MCF 10A (cell line): ENCODE measurements around the gene LRMDA. TPM values are rescaled to one million over a fixed set of nuclear protein-coding genes. Genes with fewer than 3 reads are reported as not detected.

Experiments used
- BruUV-seq: library from RNA; stranded (reverse); fragments of 400-500 nt; replicated peaks from 2 replicates; lab custom pipeline; 2021; lab: Mats Ljungman, UMichigan
- CTCF ChIA-PET: fragments of 300-600 bp; sonication (Branson Sonifier 250); formaldehyde crosslinking; extraction: SDS; loops from one replicate; lab custom pipeline; 2021; ENCODE audit warnings: antibody characterized with exemption, inconsistent platforms; lab: Yijun Ruan, JAX
- POLR2A ChIA-PET: fragments of 300-600, 350-650 bp; sonication (Branson Sonifier 250); formaldehyde crosslinking; extraction: SDS; loops from one replicate; lab custom pipeline; 2020; ENCODE audit warnings: antibody characterized with exemption, inconsistent platforms; lab: Yijun Ruan, JAX
- DNase-seq: peaks from one replicate; pipeline ENCODE4 v3.0.0-alpha.2; 2018; ENCODE audit not compliant: unreplicated experiment
- H3K27ac Mint-ChIP-seq: one replicate; pipeline ENCODE4 v1.8.0; 2022; ENCODE audit warnings: mild to moderate bottlenecking, low read depth, mixed read lengths; ENCODE audit not compliant: unreplicated experiment
- H3K27me3 Mint-ChIP-seq: one replicate; pipeline ENCODE4 v1.8.0; 2022; ENCODE audit warnings: mixed read lengths; ENCODE audit not compliant: insufficient read depth, unreplicated experiment
- H3K36me3 Mint-ChIP-seq: one replicate; pipeline ENCODE4 v1.8.0; 2022; ENCODE audit warnings: mild to moderate bottlenecking, moderate library complexity, mixed read lengths; ENCODE audit not compliant: insufficient read depth, unreplicated experiment
- H3K4me1 Mint-ChIP-seq: one replicate; pipeline ENCODE4 v1.8.0; 2022; ENCODE audit warnings: mixed read lengths; ENCODE audit not compliant: insufficient read depth, unreplicated experiment
- H3K4me3 Mint-ChIP-seq: one replicate; pipeline ENCODE4 v1.8.0; 2022; ENCODE audit warnings: mild to moderate bottlenecking, moderate library complexity, mixed read lengths; ENCODE audit not compliant: unreplicated experiment
- H3K9me3 Mint-ChIP-seq: one replicate; pipeline ENCODE4 v1.8.0; 2022; ENCODE audit warnings: mixed read lengths; ENCODE audit not compliant: unreplicated experiment
- CTCF ChIP-seq: fragments of 200-600 bp; IDR thresholded peaks from one replicate; pipeline ENCODE4 v1.8.0; 2022; ENCODE audit warnings: antibody characterized with exemption, mild to moderate bottlenecking; ENCODE audit not compliant: unreplicated experiment
- intact Hi-C: fragments of 100-400 bp; cut with micrococcal nuclease; formaldehyde crosslinking; loops from 2 replicates; pipeline ENCODE4 v1.14.1; 2022
- total RNA-seq: library from RNA; stranded (reverse); gene quantifications from 2 replicates; pipeline ENCODE4 v1.2.3, GENCODE V29; 2022

The LRMDA gene
- total RNA-seq, 1 experiment from 2014 or later: not detected

GRCh38 chr10:76197293-76197692, 765.9 kb downstream of the LRMDA start:
- intact Hi-C loops: no loop called here
- BruUV-seq: no TSS peak

GRCh38 chr10:76198287-76199035, 767.0 kb downstream of the LRMDA start:
- H3K36me3 Mint-ChIP-seq: no peaks in the 10 kb centered on the region

More at GRCh38 chr10:76197293-76197692, 765.9 kb downstream of the LRMDA start:
- TF ChIP-seq CTCF: no peak
- ChIA-PET POLR2A (no interaction called here), CTCF (no interaction called here)
- no peaks in the 10 kb centered on the region for H3K4me1 Mint-ChIP-seq
- no peaks in the 10 kb centered on the region for H3K9me3 Mint-ChIP-seq
- DNase-seq: no peak
- no peaks in the 10 kb centered on the region for H3K36me3 Mint-ChIP-seq
- no peaks in the 10 kb centered on the region for H3K27me3 Mint-ChIP-seq
- no peak overlapping the region for H3K27ac Mint-ChIP-seq
- H3K4me3 Mint-ChIP-seq: no peak overlapping the region

GRCh38 chr10:76201962-76202361, 770.5 kb downstream of the LRMDA start:
- H3K4me1 Mint-ChIP-seq: no peaks in the 10 kb centered on the region
- H3K27me3 Mint-ChIP-seq: no peaks in the 10 kb centered on the region
- no peak overlapping the region for H3K27ac Mint-ChIP-seq
- H3K36me3 Mint-ChIP-seq: no peaks in the 10 kb centered on the region
- no peak for TF ChIP-seq CTCF
- CTCF ChIA-PET: no interaction called here
- no TSS peak for BruUV-seq
- H3K4me3 Mint-ChIP-seq: no peak overlapping the region
- no peak for DNase-seq
- H3K9me3 Mint-ChIP-seq: no peaks in the 10 kb centered on the region
- intact Hi-C loops: no loop called here
- POLR2A ChIA-PET: interaction anchor here (0.6 kb wide), 1 partner anchor 995 kb away, joined by 3 read pairs; no protein-coding TSS in a partner anchor

More at GRCh38 chr10:76198287-76199035, 767.0 kb downstream of the LRMDA start:
- Mint-ChIP-seq H3K4me1 (no peaks in the 10 kb centered on the region), H3K9me3 (no peaks in the 10 kb centered on the region), H3K27me3 (no peaks in the 10 kb centered on the region), H3K27ac (no peak overlapping the region), H3K4me3 (no peak overlapping the region)
- POLR2A ChIA-PET: no interaction called here
- DNase-seq: no peak
- CTCF ChIA-PET: no interaction called here
- no peak for TF ChIP-seq CTCF
- intact Hi-C loops: no loop called here
- BruUV-seq: no TSS peak

GRCh38 chr10:76202777-76203176, 771.4 kb downstream of the LRMDA start:
- no TSS peak for BruUV-seq
- no peaks in the 10 kb centered on the region for H3K27me3 Mint-ChIP-seq
- no peak overlapping the region for H3K27ac Mint-ChIP-seq
- no peaks in the 10 kb centered on the region for H3K9me3 Mint-ChIP-seq
- ChIA-PET POLR2A (interaction anchor here (0.6 kb wide), 1 partner anchor 8 kb away, joined by 3 read pairs; no protein-coding TSS in a partner anchor), CTCF (interaction anchor here (0.5 kb wide), 2 partner anchors 9 to 30 kb away, joined by 3 to 4 read pairs; no protein-coding TSS in a partner anchor)
- H3K4me1 Mint-ChIP-seq: no peaks in the 10 kb centered on the region
- no peaks in the 10 kb centered on the region for H3K36me3 Mint-ChIP-seq
- TF ChIP-seq CTCF: no peak
- H3K4me3 Mint-ChIP-seq: no peak overlapping the region
- no peak for DNase-seq
- intact Hi-C loops: no loop called here
